ENCODE measurements around the gene SPDYE4.

GRCh38 chr17:8803531-8804420 is 45.4 kb upstream of the SPDYE4 start:
- TF ChIP-seq EZH2 (IDR thresholded peaks at IDR 0.05; ENCODE audit: insufficient read depth, poor library complexity, severe bottlenecking) (no peak), EZH2phosphoT487 (IDR thresholded peaks at IDR 0.05; ENCODE audit: insufficient read depth, low read depth) (no peak)
